Activated naive CD4-positive, alpha-beta T cell treated with Interleukin-2 at 50 U/mL for 16 hours (primary cell): Measurements from ENCODE around the gene DCPS.
A peak's percentile ranks its signal among the peaks of the same experiment; 100 is the strongest.
"Not testable (repeated sequence)": the region's sequence is repeated elsewhere in the genome, so short reads cannot be mapped to it uniquely, and the experiment has no call there.

Experiments used
- DNase-seq: peaks from one replicate; pipeline ENCODE4 v3.0.0-alpha.2; 2020

DCPS gene

DNA sequence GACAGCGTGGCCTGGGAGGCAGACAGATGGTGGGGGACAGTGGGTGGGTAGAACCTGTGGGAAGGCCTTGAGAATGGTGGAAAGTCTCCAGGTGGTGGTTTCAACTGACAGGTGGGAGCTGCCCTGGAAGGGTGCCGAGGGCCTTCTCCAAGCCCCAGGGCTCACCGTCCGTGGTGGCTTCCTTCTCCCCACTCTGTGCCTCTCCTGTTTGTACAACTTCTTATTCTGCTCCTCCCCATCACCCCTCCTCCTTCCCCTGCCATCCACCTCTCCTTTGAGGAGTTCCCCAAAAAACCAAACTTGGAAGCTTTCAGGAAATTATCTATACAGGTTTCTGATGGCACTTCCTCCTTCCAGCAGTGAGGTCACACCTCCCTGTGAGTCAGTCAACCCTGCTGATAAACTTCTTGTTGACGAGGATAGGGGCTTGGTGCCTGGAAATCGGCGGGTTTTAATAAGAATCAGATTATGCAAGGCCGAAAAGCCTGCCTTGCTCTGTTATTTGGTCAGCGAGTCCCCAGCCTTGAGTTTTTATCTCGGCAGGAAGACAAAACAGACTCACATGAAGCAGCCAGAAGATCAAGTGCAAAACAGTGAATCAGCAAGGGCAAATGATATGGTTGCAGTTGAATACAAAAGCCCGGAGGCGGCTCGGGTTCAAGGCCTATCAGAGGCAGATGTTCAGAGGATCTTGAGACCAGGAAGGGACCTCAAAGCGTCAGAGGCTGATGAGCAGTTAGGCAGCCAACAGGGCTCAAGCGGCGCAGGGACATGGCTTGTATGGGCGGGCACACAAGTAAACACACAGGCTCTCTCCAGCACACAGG lies 42.1 kb downstream of the DCPS start:
- DNase-seq, result no peak

DNA sequence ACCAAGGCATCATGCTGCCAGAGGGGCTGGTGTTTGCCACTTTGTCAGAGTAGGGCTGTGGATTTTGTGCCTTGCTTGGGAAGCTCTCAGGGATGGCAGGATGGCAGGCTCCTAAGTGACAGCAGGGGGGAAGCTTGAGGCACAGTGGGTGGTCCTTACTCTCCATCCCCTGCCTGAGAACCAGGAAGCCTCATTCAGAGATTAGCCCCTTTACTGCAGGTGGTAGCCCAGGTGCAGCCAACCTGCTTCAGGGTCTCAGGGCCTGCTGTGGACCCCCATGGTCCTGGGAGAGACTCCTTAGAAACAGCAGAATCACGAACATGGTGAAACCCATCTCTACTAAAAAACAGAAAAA lies 42.7 kb downstream of the DCPS start:
- no peak for DNase-seq

GRCh38 chr11:126346946-126347345 lies 43.1 kb downstream of the DCPS start:
- DNase-seq, result not testable (repeated sequence)

GRCh38 chr11:126347751-126348668 lies 44.1 kb downstream of the DCPS start:
- DNase-seq, result no peak

DNA sequence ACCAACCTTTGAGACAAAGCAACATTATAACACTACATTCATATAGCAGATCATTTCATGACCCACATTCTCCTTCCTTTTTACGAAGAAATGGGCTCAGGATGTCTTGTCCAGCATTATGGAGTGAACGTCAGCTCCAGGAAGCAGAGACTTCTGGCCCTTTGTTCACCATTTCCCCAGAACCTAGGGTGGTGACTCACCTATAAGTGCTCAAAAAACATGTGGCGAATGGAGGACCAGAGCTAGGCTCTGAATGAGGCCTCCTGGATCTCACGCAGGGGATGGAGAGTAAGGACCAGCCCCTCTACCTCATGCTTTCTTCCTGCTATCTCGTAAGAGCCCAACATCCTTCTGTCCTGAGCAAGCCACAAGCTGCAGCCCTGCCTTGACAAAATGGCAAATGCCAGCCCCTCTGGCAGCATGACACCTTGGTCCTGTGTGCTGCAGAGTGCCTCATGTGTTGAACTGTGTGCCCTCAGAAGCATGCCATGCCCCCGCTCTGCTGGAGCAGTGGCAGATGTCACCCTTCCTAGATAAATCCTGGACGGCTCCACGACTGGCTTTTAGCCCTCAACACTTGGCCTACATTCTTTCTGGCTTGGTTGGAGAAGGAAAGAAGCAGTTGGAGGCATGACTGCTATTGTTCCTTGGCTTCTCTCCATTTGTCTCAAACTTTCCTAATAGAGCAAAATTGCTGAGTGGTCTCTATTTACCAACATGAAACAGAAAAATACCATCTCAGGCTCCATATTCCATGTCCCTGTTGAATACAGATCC lies 45.1 kb downstream of the DCPS start:
- no peak for DNase-seq

- no peak for DNase-seq
These were observed 47.0 kb downstream of the DCPS start for GRCh38 chr11:126350836-126351235.

DNA sequence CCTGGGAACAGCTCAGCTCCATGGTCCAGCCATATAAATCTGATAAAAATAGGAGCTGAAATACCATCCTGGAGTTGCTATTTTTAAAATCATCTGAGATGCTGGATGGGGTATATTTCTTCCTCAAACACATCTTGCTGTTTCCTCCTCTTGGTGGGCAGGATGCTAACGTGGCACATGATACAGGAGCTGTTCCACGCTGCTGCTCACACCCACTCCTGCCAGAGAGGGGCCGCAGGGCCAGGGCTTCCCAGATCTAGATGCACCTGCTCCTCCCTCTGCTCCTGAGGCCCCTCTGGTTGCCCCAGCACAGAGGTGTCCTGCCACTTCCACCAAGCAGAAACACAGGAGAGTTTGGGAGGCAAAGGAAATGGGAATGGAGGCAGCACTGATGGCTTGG lies 48.3 kb downstream of the DCPS start:
- DNase-seq, result no peak

DNA sequence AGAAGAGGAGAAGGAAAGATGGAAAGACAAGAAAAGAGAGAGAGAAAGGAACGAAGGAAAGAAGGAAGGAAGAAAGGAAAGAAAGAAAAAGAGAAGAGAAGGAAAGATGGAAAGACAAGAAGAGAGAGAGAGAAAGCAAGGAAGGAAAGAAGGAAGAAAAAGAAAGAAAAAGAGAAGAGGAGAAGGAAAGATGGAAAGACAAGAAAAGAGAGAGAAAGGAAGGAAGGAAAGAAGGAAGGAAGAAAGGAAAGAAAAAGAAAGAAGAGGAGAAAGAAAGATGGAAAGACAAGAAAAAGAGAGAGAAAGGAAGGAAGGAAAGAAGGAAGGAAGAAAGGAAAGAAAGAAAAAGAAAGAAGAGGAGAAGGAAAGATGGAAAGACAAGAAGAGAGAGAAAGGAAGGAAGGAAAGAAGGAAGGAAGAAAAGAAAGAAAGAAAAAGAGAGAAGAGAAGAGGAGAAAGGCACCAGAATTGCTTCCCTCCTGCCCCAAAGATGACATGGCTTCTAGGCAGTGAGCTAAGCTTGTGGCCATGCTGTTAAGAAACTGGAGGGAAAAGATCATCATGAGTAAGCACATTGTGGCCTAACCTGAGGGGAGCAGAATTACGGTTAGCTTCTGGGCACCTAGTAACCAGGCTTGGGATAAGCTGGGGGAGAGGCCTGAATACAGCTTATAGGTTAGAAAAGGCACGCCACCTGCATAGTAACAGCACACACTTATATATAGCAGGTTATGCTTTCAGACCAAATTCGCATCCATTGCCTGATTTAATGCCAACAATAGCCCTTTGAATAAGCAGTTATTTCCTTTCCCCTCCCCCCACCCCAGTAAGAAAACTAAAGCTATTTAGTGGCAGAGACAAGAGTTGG lies 49.3 kb downstream of the DCPS start:
- no peak for DNase-seq

DNA sequence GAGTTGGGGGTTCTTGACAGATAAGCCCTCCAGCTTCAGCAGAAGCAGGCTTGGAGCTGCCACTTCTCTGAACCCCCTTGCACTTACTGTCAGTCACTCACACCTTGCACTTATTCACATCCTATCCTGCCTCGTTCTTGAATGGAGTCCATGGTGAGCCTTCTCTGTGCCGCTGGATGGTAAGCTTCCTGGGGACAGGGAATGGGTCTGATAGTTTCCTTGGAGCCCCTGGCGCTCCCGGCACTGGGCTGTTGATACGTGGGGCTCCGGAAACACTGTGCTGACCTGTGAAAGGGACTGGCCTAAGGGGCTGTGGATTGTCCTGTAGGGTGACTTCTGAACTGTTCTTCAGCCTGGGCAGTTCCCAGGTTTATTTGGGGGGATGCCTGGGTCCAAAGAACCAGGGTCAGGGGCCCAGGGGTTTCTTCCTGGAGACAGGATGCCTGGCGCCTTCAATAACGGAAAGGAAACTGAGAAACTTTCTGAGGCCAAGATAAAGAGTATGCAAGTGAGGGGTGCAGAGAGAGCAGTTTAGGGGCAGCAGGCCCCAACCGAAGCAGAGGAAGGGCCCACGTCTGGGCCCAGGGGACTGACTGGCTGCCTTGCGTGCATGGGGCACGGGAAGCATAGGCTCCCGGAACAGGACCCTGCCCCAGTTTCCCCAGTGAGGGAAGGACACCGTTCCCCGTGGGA lies 50.9 kb downstream of the DCPS start:
- no peak for DNase-seq

GRCh38 chr11:126355324-126355925 lies 51.6 kb downstream of the DCPS start, which contains the start of gene ST3GAL4:
TSS of gene ST3GAL4 (plus strand) at chr11:126355686. CDS start at chr11:126406156, 50,470 bp downstream.
- peak; percentile 74 for DNase-seq

- peak; percentile 18 for DNase-seq
These were observed 52.4 kb downstream of the DCPS start for GRCh38 chr11:126355926-126356897.

DNA sequence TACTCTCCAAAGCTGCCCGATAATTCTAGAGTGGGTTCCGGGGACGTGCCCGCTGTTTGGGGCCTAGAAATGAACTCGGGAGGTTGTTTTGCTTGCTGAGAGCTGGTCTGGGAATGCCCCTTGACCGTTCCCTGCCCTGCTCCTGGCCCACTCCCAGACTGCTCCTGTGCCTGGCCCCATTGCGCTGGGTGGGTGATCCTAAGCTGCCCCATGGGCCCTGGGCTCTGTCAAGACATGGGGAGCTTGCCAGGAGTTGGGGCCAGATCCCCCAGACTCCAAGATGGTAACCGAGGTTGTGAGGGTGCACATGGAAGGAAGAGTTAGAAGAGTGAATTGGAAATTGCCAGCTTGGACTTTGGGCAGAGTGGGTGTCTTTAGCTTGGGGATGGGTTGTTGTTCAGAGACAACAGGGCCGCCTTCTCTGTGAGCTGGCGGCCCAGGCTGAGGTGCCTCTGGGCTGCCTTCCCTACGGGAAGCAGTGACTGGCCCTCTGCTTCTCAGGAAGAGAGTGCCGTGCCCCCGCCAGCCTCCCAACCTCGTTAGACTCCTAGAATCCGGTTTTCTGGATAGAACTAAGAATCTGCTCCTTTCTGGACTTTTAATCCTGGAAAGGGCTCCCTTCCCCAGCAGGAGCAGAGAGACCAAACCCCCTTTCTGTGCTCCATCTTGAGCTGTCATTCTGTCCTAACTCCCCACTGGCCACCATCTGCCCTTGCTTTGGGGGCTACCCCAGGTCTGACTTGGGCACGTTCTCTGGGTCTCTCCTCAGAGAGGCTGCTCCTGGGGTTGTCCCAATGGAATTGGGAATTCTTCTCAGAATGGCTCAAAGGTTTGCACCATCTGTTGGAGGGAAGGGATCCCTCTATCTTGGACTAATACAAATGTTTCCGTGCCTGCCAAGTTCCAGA lies 53.4 kb downstream of the DCPS start:
- DNase-seq, result no peak

DNA sequence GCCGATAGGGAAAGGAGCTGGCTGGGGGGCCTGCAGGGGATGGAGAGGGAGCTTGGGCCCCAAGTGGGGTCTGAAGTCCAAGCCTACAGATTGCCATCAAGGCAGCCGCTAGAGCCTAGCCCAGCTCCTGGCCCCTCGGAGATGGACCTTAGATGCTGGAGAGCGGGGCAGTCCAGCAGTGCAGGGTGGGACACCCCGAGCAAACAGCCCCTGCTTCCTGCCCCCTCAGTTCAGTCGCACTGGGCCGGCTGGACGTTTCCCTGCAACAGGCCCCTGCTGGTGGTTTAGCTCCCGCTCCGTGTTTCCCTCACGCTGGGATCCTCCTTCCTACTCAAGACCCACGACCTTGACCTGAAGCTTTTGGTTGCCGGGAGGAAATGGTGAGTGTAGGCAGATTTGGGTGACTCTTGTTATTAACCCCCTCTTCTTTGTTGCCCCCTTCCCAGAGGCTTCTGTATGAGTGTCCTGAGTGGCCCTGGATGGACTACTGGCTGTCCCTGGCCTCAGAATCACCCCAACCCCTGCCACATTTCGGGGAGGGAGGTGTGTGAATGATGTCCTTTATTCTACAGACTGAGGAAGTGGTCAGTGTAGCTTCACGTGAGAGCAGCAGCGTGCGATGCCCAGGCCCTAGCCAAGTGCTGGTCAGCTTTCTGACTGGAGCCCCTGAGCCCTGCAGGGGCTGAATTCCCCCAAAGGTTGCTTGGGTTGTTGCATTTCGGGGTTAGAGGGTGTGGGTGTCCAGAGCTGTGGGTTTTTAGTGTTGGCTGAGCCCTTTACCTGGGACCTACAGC lies 54.3 kb downstream of the DCPS start:
- no peak for DNase-seq

- no peak for DNase-seq
These were observed 54.9 kb downstream of the DCPS start for GRCh38 chr11:126358763-126359160.

DNA sequence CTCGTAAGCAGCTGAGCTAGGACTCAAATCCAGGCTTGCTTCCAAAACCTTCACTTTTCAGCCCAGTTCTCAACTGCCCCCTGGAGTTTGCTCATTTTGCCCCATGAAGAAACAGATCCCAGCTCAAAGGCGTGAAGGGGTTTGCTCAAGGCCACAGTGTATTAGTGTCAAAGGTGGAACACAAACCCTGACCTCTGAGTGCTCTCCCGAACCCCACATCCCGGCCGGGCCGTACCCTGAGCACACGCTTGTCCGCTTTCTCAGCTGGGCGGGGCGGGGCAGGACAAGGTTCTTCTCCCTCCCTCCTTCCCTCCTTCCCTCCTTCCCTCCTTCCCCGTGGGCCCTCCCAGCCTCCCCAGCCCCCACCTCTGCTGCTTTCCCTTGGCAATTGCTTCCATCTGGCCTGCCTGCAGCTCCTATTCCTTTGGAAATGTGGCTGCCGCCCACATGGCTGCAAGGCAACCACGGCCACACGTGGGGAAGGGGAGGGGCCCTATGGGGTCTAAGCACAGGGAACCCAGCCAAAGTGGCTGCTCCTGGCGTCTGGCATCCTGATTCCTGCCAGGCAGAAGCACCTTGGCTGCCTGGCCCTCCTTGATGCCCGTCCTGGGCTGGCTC lies 55.7 kb downstream of the DCPS start:
- no peak for DNase-seq

GRCh38 chr11:126360049-126360446 lies 56.2 kb downstream of the DCPS start:
- DNase-seq, result no peak

GRCh38 chr11:126361400-126361799 lies 57.5 kb downstream of the DCPS start:
- DNase-seq, result no peak
